Neural cell (in vitro differentiated cells): ENCODE results near the gene ARID1B. TPM values are rescaled to one million over a fixed set of nuclear protein-coding genes. Genes with fewer than 3 reads are reported as not detected.

Experiments
- H2AFZ ChIP-seq: fragments of 200-600, 300-800 bp; sonication (generic), shearing (Covaris generic); 2 replicates; pipeline ENCODE4 v1.6.0; 2014; ENCODE audit warnings: low read depth, mild to moderate bottlenecking, antibody characterized with exemption, low read length, moderate library complexity
- H3F3A ChIP-seq: fragments of 200-600 bp; shearing (Covaris generic); 2 replicates; pipeline ENCODE4 v1.6.1; 2016; ENCODE audit warnings: mild to moderate bottlenecking, moderate library complexity, mixed read lengths, antibody characterized with exemption, low read length; ENCODE audit not compliant: insufficient read depth, poor library complexity, severe bottlenecking
- H3K27ac ChIP-seq: fragments of 200-600, 300-800 bp; sonication (generic), shearing (Covaris generic); 2 replicates; pipeline ENCODE4 v1.5.1; 2014; ENCODE audit warnings: mild to moderate bottlenecking, low read length, moderate library complexity
- H3K27me3 ChIP-seq: fragments of 300-800, 200-600 bp; sonication (generic), shearing (Covaris generic); 2 replicates; pipeline ENCODE4 v1.6.0; 2014; ENCODE audit warnings: mild to moderate bottlenecking, low read depth, low read length, moderate library complexity; ENCODE audit not compliant: insufficient read depth
- H3K36me3 ChIP-seq: fragments of 300-800, 200-600 bp; sonication (generic), shearing (Covaris generic); 2 replicates; pipeline ENCODE4 v1.5.1; 2014; ENCODE audit warnings: mild to moderate bottlenecking, antibody characterized with exemption, low read length, moderate library complexity; ENCODE audit not compliant: insufficient read depth
- H3K4me2 ChIP-seq: fragments of 300-800, 200-600 bp; sonication (generic), shearing (Covaris generic); 2 replicates; pipeline ENCODE4 v1.6.0; 2014; ENCODE audit warnings: mild to moderate bottlenecking, low read length
- H3K4me3 ChIP-seq: fragments of 300-800, 200-600 bp; sonication (generic), shearing (Covaris generic); 2 replicates; pipeline ENCODE4 v1.5.1; 2014; ENCODE audit warnings: mild to moderate bottlenecking, low read length, moderate library complexity
- H3K79me2 ChIP-seq: fragments of 200-600 bp; shearing (Covaris generic); replicated peaks from 2 replicates; pipeline ENCODE4 v1.6.0; 2014; ENCODE audit warnings: mild to moderate bottlenecking, low read length, moderate library complexity; ENCODE audit not compliant: insufficient read depth
- H3K9ac ChIP-seq: fragments of 300-800, 200-600 bp; sonication (generic), shearing (Covaris generic); 2 replicates; pipeline ENCODE4 v1.6.1; 2016; ENCODE audit warnings: mild to moderate bottlenecking, low read length, mixed read lengths
- H3K9me2 ChIP-seq: fragments of 200-600 bp; shearing (Covaris generic); 2 replicates; pipeline ENCODE4 v1.6.1; 2016; ENCODE audit warnings: mild to moderate bottlenecking, low read length, mixed read lengths; ENCODE audit not compliant: insufficient read depth
- H3K9me3 ChIP-seq: fragments of 200-600, 300-800 bp; sonication (generic), shearing (Covaris generic); 2 replicates; pipeline ENCODE4 v1.6.1; 2016; ENCODE audit warnings: mild to moderate bottlenecking, mixed run types, low read length, moderate library complexity, mixed read lengths
- H4K20me1 ChIP-seq: fragments of 200-600 bp; shearing (Covaris generic); 2 replicates; pipeline ENCODE4 v1.6.1; 2016; ENCODE audit warnings: mild to moderate bottlenecking, mixed run types; ENCODE audit not compliant: insufficient read depth
- EP300 ChIP-seq: fragments of 450-650 bp; conservative IDR thresholded peaks from 2 replicates; pipeline ENCODE4 v1.6.1; 2014; ENCODE audit warnings: antibody characterized with exemption, mild to moderate bottlenecking, moderate library complexity; ENCODE audit not compliant: poor library complexity, severe bottlenecking
- EZH2 ChIP-seq: fragments of 200-600, 300-800 bp; shearing (Covaris generic), sonication (generic); IDR thresholded peaks from 2 replicates; pipeline ENCODE4 v1.6.1; 2014; ENCODE audit warnings: antibody characterized with exemption, low read length, borderline replicate concordance, mild to moderate bottlenecking; ENCODE audit not compliant: insufficient read depth, poor library complexity, severe bottlenecking
- MXI1 ChIP-seq: fragments of 450-650 bp; conservative IDR thresholded peaks from 2 replicates; pipeline ENCODE4 v1.6.1; 2014; ENCODE audit warnings: antibody characterized with exemption, mild to moderate bottlenecking; ENCODE audit not compliant: poor library complexity, severe bottlenecking
- POLR2AphosphoS5 ChIP-seq: IDR thresholded peaks from 2 replicates; pipeline ENCODE4 v1.6.1; 2012
- RAD21 ChIP-seq: fragments of 450-650 bp; conservative IDR thresholded peaks from 2 replicates; pipeline ENCODE4 v1.6.1; 2014; ENCODE audit warnings: antibody characterized with exemption, mild to moderate bottlenecking, moderate library complexity
- SMC3 ChIP-seq: fragments of 450-650 bp; conservative IDR thresholded peaks from 2 replicates; pipeline ENCODE4 v1.6.1; 2014; ENCODE audit warnings: antibody characterized with exemption, mild to moderate bottlenecking, moderate library complexity; ENCODE audit not compliant: poor library complexity
- TAF1 ChIP-seq: IDR thresholded peaks from 2 replicates; pipeline ENCODE4 v1.6.1; 2012; ENCODE audit warnings: low read depth
- polyA plus RNA-seq: library from polyadenylated mRNA; depleted of rRNA; stranded (reverse); fragments of >200 nt; gene quantifications from 2 replicates; pipeline ENCODE4 v1.2.3, GENCODE V29; 2014
- TF ChIP-seq, protein P1 (sequence below): fragments of 450-650 bp; IDR thresholded peaks from 2 replicates; pipeline ENCODE4 v1.5.1; 2014; ENCODE audit warnings: antibody characterized with exemption, mild to moderate bottlenecking, moderate library complexity; ENCODE audit not compliant: poor library complexity, severe bottlenecking
- TF ChIP-seq, protein P2 (sequence below): IDR thresholded peaks from 2 replicates; pipeline ENCODE4 v1.6.1; 2012; ENCODE audit warnings: borderline replicate concordance

Gene ARID1B
- polyA plus RNA-seq, 1 donor from 2014 or later, result 35.0 TPM

DNA sequence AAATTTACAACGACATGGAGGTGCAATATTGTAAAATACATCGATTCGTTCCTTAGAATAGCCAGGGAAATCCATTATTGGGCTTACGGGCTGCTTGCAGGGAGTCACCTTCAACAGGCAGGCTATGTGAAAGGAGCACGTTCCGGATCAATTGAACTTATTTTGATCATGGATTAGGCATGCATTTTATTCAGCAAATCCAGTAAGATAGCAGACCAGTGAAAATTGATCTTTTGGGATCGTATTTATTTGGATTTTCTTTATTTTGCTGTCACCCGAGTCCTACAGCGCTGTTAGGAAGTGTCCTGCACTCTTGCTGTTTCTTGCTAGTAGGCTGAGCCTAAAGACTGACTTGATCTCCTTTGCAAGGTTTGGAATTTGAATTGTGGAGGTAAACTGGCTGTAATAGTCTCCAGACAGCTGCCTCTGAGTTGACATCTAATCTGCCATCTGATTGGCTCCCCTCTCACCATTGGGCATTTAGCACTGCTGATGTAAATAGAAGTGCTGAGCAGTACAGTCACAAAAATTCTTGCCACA lies 3.0 kb downstream of the ARID1B start:
- peak overlapping the region; percentile 89 for H3K4me3 ChIP-seq
- peak overlapping the region; percentile 68 for H3K27ac ChIP-seq
- no peaks in the 10 kb centered on the region for H3K36me3 ChIP-seq
- TF ChIP-seq RAD21, result peak; percentile 45
- TF ChIP-seq, protein P1, sequence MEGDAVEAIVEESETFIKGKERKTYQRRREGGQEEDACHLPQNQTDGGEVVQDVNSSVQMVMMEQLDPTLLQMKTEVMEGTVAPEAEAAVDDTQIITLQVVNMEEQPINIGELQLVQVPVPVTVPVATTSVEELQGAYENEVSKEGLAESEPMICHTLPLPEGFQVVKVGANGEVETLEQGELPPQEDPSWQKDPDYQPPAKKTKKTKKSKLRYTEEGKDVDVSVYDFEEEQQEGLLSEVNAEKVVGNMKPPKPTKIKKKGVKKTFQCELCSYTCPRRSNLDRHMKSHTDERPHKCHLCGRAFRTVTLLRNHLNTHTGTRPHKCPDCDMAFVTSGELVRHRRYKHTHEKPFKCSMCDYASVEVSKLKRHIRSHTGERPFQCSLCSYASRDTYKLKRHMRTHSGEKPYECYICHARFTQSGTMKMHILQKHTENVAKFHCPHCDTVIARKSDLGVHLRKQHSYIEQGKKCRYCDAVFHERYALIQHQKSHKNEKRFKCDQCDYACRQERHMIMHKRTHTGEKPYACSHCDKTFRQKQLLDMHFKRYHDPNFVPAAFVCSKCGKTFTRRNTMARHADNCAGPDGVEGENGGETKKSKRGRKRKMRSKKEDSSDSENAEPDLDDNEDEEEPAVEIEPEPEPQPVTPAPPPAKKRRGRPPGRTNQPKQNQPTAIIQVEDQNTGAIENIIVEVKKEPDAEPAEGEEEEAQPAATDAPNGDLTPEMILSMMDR, result no peak
- TF ChIP-seq POLR2AphosphoS5, result peak; percentile 63
- peak; percentile 92 for TF ChIP-seq MXI1
- TF ChIP-seq EP300, result peak; percentile 24
- TF ChIP-seq EZH2, result no peak
- TF ChIP-seq TAF1, result no peak
- TF ChIP-seq SMC3, result no peak
- TF ChIP-seq, protein P2, sequence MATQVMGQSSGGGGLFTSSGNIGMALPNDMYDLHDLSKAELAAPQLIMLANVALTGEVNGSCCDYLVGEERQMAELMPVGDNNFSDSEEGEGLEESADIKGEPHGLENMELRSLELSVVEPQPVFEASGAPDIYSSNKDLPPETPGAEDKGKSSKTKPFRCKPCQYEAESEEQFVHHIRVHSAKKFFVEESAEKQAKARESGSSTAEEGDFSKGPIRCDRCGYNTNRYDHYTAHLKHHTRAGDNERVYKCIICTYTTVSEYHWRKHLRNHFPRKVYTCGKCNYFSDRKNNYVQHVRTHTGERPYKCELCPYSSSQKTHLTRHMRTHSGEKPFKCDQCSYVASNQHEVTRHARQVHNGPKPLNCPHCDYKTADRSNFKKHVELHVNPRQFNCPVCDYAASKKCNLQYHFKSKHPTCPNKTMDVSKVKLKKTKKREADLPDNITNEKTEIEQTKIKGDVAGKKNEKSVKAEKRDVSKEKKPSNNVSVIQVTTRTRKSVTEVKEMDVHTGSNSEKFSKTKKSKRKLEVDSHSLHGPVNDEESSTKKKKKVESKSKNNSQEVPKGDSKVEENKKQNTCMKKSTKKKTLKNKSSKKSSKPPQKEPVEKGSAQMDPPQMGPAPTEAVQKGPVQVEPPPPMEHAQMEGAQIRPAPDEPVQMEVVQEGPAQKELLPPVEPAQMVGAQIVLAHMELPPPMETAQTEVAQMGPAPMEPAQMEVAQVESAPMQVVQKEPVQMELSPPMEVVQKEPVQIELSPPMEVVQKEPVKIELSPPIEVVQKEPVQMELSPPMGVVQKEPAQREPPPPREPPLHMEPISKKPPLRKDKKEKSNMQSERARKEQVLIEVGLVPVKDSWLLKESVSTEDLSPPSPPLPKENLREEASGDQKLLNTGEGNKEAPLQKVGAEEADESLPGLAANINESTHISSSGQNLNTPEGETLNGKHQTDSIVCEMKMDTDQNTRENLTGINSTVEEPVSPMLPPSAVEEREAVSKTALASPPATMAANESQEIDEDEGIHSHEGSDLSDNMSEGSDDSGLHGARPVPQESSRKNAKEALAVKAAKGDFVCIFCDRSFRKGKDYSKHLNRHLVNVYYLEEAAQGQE, result no peak
- peak overlapping the region; percentile 68 for H3K4me2 ChIP-seq
- peaks cover 3% of the 10 kb centered on the region for H3F3A ChIP-seq
- no peaks in the 10 kb centered on the region for H3K27me3 ChIP-seq
- peaks cover 17% of the 10 kb centered on the region for H4K20me1 ChIP-seq
- peak overlapping the region; percentile 97 for H3K9ac ChIP-seq
- H3K9me2 ChIP-seq, result no peaks in the 10 kb centered on the region
- no peak overlapping the region for H2AFZ ChIP-seq
- peaks cover 70% of the 10 kb centered on the region for H3K79me2 ChIP-seq
- no peaks in the 10 kb centered on the region for H3K9me3 ChIP-seq

DNA sequence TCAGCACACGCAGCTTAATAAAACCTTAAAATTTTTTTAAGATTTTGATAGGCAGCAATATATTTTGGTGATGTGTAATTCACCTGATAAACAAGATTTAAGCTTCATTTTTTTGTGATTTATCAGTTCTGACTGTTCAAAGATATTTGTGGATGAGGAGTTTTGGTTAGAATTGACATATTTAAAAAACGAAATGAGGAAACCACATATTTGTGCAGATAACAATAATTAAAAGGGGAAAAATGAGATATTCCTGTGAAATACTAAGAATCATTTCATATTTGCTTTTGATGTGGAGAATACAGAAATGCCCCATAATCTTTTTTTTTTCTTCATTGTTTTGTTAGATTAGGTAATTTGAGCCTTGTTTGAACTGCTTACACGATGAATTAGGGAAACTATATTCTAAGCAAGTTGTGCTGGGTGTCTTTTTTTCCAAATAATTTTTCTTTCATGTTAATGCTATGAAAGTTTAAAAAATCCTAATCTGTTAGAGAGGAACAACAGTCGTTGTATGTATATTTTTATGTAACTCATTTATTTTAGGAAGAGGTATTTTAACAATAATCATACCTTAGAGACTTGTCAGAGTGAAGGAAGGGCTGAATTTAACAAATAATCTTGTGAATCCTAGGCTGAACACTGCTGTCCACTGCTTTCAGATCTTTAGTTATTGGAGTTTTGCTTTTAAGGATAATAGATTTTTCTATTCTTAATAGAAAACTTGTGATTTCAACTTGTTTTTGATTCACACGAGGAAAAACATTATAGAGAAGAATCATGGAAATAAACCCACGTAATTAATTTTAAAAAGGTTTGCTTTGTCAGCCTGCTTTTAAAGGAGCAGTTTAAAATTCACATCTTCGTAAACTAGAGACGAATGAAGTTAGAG lies 4.0 kb downstream of the ARID1B start:
- peak overlapping the region; percentile 68 for H3K27ac ChIP-seq
- H3K9me3 ChIP-seq, result no peaks in the 10 kb centered on the region
- no peaks in the 10 kb centered on the region for H3K27me3 ChIP-seq
- no peak overlapping the region for H2AFZ ChIP-seq
- peaks cover 3% of the 10 kb centered on the region for H3F3A ChIP-seq
- H3K4me3 ChIP-seq, result peak overlapping the region; percentile 89
- peaks cover 17% of the 10 kb centered on the region for H4K20me1 ChIP-seq
- peak overlapping the region; percentile 68 for H3K4me2 ChIP-seq
- H3K9ac ChIP-seq, result peak overlapping the region; percentile 97
- peaks cover 71% of the 10 kb centered on the region for H3K79me2 ChIP-seq
- H3K9me2 ChIP-seq, result no peaks in the 10 kb centered on the region
- TF ChIP-seq RAD21 (no peak), EP300 (no peak), SMC3 (no peak), MXI1 (no peak), POLR2AphosphoS5 (no peak), EZH2 (no peak), TAF1 (no peak)
- TF ChIP-seq, protein P2, result no peak
- TF ChIP-seq, protein P1, result no peak
- peaks cover 3% of the 10 kb centered on the region for H3K36me3 ChIP-seq
